RWPE1 (cell line): ENCODE measurements around the gene TSHZ2.

Experiments
- CTCF ChIA-PET: fragments of 350-600 bp; sonication (Branson Sonifier 250); formaldehyde crosslinking; extraction: SDS; loops from one replicate; lab custom pipeline; 2021; lab: Yijun Ruan, JAX
- POLR2A ChIA-PET: fragments of 400-600 bp; formaldehyde crosslinking; extraction: SDS; loops from one replicate; lab custom pipeline; 2020; ENCODE audit warnings: antibody characterized with exemption; ENCODE audit not compliant: low non-redundant PET; lab: Yijun Ruan, JAX
- DNase-seq: peaks from one replicate; pipeline ENCODE4 v3.0.0; 2012; ENCODE audit warnings: low spot score
- H3K27ac ChIP-seq: fragments of 450-650 bp; 2 replicates; pipeline ENCODE4 v1.5.1; 2017
- CTCF ChIP-seq: fragments of 450-650 bp; conservative IDR thresholded peaks from 2 replicates; pipeline ENCODE4 v1.5.1; 2017; ENCODE audit warnings: low read depth, mild to moderate bottlenecking

Gene TSHZ2

GRCh38 chr20:53220482-53221307, 248.5 kb downstream of the TSHZ2 start:
- no peak for TF ChIP-seq CTCF
- POLR2A ChIA-PET, result no interaction called here

GRCh38 chr20:53221731-53222130, 249.6 kb downstream of the TSHZ2 start:
- ChIA-PET POLR2A (no interaction called here), CTCF (no interaction called here)
- no peak for TF ChIP-seq CTCF
- no peak overlapping the region for H3K27ac ChIP-seq
- no peak for DNase-seq

More at GRCh38 chr20:53220482-53221307, 248.5 kb downstream of the TSHZ2 start:
- H3K27ac ChIP-seq, result no peak overlapping the region
- DNase-seq, result no peak
- CTCF ChIA-PET, result interaction anchor here (0.5 to 1.2 kb wide), 4 partner anchors 14 to 908 kb away, joined by 4 to 6 read pairs (median 6); no protein-coding TSS in a partner anchor

GRCh38 chr20:53222416-53222815, 250.3 kb downstream of the TSHZ2 start:
- POLR2A ChIA-PET, result no interaction called here
- no peak for DNase-seq
- no peak for TF ChIP-seq CTCF
- CTCF ChIA-PET, result interaction anchor here (0.5 to 0.7 kb wide), 4 partner anchors 32 to 483 kb away, joined by 3 to 6 read pairs (median 3); no protein-coding TSS in a partner anchor
- no peak overlapping the region for H3K27ac ChIP-seq

GRCh38 chr20:53222932-53223331, 250.8 kb downstream of the TSHZ2 start:
- ChIA-PET POLR2A (no interaction called here), CTCF (interaction anchor here (0.5 to 1.6 kb wide), 5 partner anchors 14 to 911 kb away, joined by 3 to 6 read pairs (median 3); no protein-coding TSS in a partner anchor)
- H3K27ac ChIP-seq, result no peak overlapping the region
- no peak for DNase-seq
- no peak for TF ChIP-seq CTCF

- no peak for DNase-seq
- ChIA-PET POLR2A (no interaction called here), CTCF (interaction anchor here (0.6 to 1.6 kb wide), 4 partner anchors 13 to 1248 kb away, joined by 3 to 6 read pairs (median 4); no protein-coding TSS in a partner anchor)
- TF ChIP-seq CTCF, result no peak
- no peak overlapping the region for H3K27ac ChIP-seq
Observed at GRCh38 chr20:53223626-53224172, 251.5 kb downstream of the TSHZ2 start.

GRCh38 chr20:53224851-53225250, 252.7 kb downstream of the TSHZ2 start:
- DNase-seq, result no peak
- TF ChIP-seq CTCF, result no peak
- H3K27ac ChIP-seq, result no peak overlapping the region
- ChIA-PET CTCF (interaction anchor here (0.8 kb wide), 1 partner anchor 983 kb away, joined by 4 read pairs; no protein-coding TSS in a partner anchor), POLR2A (no interaction called here)
